GM10847 (cell line): ENCODE measurements around the gene IQGAP2.

Source experiments
- POLR2A ChIP-seq: IDR thresholded peaks from 2 replicates; pipeline ENCODE4 v1.6.1; 2011; ENCODE audit not compliant: insufficient read length; ENCODE audit errors: extremely low read depth

Gene IQGAP2

DNA sequence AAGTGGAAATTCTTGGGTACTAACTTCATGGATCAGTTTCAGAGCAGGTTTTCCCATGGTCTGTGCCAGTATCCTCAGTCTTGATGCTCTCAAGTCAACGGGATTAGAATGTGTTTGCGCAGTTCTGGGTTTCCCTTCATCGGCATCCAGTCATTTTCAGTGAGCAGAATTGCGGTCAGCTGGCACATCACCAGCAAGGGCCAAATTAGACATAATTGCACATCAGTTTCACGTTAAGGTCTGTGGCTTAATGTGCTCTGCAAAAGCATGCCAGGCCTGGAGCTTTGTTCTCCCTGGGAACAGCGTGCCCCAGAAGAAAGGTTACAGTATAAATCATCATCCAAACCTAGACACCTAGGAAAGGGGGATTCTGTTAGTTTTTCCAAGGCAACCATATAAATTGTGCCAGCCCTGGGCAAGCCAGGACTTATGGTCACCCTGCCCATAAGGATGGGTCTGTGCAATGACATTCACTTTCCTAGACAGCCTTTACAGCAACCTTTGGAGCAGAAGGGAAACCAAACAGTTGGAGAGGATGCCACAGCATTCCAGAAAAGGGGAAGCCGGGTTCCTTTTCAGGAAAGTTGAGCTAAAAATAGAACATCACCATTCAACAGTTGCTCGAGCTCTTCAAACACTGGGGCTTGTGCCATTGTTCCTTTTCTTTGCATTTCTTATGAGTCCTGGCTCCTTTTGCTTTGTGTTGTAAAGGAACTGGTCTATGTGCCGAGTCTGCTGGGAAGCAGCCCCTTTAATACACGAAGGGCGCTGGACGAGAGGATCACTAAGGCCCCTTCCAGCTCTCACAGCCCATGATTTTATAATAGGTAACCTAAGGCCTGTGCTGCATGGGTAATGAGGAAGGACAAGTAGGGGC lies 23.1 kb downstream of the IQGAP2 start:
- TF ChIP-seq POLR2A = no peak

DNA sequence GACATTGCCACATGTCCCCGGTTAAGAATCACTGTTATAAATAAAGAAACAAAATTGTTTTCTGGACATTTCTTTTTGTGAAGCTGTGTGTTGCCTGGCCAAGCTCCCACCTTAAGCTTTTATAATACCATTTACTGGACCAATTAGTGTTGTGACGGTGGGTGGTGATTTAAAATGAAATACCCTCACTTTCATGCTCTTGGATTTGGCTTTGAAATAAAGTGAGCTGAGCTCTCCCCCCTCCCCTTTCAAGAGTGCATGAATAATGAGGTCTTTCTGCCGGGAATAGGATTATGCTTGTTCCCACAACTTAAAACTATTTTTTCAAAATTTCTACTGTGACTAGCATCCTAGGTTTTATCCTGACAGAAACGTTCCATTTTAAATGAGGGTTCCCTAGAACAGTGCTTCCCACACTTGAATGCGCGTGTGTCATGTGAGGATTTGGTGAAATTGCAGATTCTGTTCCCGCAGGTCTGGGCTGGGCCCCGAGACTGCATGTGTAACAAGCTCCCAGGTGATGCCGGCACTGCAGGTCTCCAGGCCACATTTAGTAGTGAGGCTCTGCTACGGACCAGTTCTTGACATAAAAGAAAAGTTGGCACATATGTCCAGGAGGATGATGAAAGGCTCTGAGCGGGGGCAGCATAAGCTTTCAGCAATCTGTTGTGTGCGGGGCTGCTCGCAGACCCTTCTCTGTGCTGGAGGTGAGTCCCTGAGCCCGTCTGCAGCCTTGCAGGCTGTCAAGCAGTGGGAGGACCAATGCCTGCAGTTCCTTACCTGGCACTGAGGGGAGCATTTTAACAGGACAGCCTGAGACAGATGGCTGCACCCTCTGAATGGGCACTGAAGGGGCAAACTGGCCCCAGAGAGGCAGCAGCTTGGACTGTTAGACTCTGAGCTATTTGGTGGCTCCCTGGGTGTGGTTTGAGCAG lies 24.4 kb downstream of the IQGAP2 start:
- TF ChIP-seq POLR2A = no peak

DNA sequence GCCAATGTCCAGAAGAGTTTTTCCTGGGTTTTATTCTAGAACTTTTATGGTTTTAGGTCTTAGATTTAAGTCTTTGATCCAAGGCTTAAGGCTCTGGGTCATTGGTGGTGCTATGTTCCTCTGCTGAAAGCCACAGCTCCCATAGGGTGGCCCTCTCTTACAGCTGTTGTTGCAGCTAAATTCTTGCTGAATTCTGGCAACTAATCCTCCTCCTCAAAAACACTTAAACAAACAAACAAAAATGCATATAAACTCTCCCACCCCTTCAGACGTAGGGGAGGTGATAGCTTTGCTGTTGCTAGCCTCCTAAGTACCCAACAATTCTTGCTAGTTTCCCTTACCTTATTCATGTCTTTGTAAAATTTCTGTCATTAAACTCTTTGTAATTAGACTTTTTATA lies 30.2 kb downstream of the IQGAP2 start:
- TF ChIP-seq POLR2A = no peak

DNA sequence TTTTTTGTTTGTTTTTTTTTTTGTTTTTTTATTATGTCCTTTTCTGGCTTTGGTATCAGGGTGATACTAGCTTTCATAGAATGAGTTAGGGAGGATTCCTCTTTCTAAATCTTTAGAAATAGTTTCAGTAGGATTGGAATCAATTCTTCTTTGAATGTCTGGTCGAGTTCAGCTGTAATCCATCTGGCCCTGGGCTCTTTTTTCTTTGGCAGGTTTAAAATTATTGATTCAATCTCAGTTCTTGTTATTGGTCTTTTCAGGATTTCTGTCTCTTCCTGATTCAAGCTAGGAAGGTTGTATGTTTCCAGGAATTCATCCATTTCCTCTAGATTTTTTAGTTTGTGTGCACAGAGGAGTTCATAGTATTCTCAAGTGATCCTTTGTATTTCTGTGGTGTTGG lies 34.9 kb downstream of the IQGAP2 start:
- no peak for TF ChIP-seq POLR2A

DNA sequence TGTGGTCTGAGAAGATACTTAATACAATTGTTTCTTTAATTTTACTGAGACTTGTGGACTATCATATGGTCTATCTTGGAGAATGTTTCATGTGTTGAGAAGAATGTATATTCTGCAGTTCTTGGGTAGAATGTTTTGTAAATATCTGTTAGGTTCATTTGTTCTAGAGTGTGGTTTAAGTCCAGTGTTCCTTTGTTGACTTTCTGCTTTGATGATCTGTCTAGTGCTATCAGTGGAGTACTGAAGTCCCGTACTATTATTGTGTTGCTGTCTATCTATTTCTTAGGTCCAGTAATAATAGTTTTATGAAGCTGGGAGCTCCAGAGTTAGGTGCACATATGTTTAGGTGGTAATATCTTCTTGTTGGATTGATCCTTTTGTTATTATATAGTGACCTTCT lies 36.1 kb downstream of the IQGAP2 start:
- no peak for TF ChIP-seq POLR2A

DNA sequence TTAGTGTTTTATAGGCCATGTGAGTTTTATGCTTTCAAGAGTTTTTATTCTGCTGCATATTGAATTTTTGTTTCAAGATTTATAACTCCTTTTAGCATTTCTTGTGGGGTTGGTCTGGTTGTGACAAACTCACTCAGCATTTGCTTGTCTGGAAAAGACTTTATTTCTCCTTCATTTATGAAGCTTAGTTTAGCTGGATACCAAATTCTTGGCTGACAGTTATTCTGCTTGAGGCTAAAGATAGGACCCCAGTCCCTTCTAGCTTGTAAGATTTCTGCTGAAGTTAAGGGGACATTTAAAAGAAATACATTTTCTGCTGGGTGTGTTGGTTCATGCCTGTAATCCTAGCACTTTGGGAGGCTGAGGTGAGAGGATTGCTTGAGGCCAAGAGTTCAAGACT lies 36.8 kb downstream of the IQGAP2 start:
- TF ChIP-seq POLR2A = no peak

DNA sequence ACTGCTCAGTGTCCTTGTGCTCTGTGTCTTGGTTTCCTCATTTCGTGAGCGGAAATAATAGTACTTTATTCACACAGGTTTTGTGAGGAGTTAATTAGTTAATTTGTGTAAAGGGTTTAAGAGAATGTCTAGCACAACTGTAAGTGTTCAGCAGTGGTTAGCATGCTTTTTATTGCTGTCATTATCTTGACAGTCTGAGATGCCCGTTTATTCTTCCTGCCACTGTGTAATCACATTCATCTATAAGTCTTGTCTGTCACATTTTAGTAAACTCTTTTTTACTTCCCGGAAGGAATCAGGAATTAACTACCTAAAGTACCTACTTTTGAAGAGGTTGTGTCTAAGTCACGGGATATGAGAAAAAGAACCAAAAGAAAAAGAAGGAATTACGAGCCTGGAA lies 38.0 kb downstream of the IQGAP2 start:
- TF ChIP-seq POLR2A = no peak

DNA sequence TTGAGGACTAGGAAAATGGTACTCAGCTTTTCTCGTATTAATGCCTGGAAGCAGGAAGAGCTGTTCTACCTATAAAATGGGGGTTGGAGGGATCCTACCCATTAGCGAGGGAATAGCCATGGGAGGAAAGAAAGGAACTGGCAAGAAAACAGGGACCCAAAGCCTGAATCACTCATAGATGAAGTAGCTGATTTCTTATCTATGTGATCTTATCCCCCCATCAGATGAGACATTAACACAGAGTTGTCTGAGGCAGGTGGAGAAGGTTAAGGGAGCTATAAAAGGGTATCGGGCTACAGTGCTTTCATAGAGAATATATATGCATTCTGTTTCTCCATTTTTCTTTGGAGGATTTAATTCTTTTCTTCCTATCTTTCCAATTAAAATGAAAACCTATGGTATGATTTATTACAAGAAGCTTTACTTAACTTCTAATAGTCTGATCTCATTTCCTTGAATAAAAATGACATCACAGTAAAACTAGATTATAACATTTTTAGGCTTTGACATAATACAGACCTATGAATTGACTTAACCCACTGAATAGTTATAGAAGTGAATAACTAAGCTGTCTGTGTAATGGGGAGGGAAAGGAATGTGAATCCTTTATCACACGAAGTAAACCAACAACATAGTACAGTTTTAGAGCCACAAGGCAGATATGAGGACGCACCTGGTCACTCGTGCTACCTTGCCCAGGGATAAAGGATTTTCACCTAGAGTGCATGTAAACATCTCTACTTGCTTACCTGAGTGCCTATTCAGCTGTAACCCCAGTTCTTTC lies 39.0 kb downstream of the IQGAP2 start:
- TF ChIP-seq POLR2A = no peak

DNA sequence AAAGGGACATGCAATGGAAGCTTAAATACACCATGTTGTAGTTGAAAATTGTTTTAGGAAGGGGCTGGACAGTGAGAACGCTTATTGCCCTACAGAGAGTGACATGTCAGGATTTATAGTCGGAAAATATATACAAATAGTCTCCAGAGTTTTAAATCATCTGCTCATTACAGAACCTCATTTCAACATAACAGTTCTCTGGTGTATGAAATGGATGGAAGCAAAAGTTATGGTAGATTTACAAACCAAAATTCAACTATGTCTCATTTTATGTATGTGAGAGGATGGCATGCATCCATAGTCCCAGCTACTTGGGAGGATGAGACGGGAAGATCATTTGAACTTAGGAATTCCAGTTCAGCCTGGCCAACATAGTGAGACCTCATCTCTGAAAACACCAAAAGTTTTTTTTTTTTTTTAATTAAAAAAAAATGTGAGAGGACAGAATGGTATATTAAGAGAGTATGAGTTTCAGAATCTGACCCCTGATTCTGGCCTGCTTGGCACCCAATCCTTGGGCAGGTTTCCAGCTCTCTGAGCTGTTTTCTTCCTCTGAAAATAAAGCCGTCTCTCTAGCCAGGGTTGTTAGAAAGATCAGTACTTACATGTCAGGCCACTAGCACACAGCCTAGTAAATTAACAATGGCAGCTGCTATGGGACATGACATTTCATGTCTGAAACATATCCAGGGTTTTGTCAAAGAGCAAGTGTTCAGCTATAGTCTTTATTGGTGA lies 40.1 kb downstream of the IQGAP2 start:
- no peak for TF ChIP-seq POLR2A

DNA sequence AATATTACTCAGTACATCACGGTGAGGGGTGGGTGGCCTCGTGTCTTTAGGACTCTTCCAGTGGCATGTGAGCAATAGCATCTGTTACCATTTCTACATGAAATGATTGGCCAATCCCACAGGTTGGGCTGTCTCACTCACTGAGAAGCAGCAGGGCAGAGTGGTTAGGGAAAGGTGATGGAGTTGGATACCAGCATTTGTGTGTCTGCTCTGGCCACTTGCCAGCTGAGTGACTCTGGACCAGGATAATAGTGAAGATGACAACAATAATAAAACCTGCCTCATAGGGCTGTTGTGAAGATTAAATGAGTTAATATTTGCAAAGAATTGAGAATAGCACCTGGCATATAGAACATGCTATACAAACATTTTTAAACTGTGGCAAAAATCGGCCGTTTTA lies 42.0 kb downstream of the IQGAP2 start:
- no peak for TF ChIP-seq POLR2A

DNA sequence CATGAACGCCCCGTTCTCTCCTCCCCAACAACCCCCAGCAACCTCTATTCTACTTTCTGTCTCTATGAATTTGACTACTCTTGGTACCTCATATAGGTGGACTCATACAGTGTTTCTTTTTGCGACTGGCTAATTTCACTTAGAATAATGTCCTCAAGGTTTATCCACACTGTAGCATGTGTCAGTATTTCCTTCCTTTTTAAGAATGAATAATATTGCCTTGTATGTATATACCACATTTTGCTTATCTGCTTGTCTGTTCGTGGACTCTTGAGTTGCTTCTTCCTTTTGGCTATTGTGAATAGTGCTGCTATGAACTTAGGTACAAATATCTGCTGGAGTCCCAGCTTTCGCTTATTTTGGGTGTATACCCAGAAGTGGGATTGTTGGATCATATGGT lies 42.7 kb downstream of the IQGAP2 start:
- TF ChIP-seq POLR2A = no peak

DNA sequence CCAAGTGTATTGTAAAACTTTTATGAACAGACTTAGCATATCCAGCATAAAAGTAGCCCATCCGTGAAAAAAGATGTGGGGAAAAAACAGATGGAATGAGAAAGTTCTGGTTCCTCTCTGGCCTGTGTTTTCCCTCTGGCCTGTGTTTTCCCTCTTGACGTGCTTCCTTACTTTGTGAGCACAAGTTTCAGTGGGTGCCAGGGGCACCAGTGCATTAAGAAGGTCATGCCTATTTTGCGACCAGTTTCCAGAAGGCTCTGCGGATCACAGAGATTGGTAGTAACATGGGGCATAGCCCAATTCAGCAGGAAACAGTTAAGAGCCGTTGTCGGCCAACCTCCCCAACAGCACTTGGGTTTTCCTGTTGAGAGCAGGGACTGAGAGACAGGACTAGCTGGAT lies 43.7 kb downstream of the IQGAP2 start:
- no peak for TF ChIP-seq POLR2A

DNA sequence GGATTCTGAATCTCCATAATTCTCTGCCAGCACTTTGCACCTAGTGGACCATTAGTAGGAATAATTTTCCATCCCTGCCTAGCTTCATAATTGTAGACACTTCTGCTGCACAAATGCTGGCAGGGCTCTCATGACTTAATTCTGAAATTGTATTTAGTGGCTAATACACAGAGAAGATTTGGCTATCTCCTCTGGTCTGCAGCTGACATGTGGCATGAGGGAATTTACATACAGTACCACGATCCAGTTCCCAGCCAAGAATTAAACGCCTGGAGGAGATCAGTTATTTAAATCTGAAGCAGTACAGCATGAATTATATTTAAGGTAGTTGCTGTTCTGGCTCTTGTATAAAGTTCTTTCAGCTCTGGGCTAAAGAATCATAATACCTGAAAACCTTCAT lies 46.5 kb downstream of the IQGAP2 start:
- no peak for TF ChIP-seq POLR2A

DNA sequence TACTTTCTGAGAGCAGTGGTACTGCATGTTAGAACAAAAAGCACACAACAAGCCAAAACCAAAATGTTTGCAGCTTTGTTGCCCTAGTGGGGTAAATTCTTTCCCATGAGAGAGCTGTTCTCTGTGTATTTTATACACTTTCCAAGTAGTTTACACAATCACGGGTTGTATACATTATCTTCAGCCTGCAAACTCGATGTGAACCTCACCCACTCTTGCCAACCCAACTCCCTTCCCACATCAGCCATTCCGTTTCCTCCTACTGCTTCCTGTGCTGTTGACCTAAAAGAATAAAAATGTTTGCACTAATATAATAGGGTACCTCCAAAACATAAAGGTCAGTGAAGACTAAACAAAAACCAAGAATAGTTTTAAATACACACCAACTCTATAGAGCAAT lies 47.0 kb downstream of the IQGAP2 start:
- no peak for TF ChIP-seq POLR2A
